Vagina (tissue), 2 donors: ENCODE results near the gene ISCU.

Experiments used
- CTCF ChIP-seq, 3 experiments: fragments of 450-650 bp in 2 of 3; fragments of 200-600 bp in 1 of 3; sonication (generic) in 1 of 3; IDR thresholded peaks; one replicate each; pipeline ENCODE4 v1.5.1; 2017 to 2019; ENCODE audit warnings: antibody characterized with exemption in 3 of 3, mild to moderate bottlenecking in 2 of 3, moderate library complexity in 2 of 3
- POLR2A ChIP-seq, 2 donors: fragments of 450-650 bp; IDR thresholded peaks; one replicate each; pipeline ENCODE4 v1.6.1; 2017; ENCODE audit warnings: antibody characterized with exemption in 2 of 2, mild to moderate bottlenecking in 2 of 2, moderate library complexity in 2 of 2

GRCh38 chr12:108589028-108589839, 26.8 kb downstream of the ISCU start:
- TF ChIP-seq POLR2A (IDR thresholded peaks at IDR 0.05) (no peak), CTCF (IDR thresholded peaks at IDR 0.05) (no peak)
